Measurements from ENCODE around the gene TBC1D14.
A peak's percentile ranks its signal among the peaks of the same experiment; 100 is the strongest.

The TBC1D14 gene

GRCh38 chr4:7001271-7001670 is 91.6 kb downstream of the TBC1D14 start:
- no peak for DNase-seq (ENCODE audit: low spot score)

DNA sequence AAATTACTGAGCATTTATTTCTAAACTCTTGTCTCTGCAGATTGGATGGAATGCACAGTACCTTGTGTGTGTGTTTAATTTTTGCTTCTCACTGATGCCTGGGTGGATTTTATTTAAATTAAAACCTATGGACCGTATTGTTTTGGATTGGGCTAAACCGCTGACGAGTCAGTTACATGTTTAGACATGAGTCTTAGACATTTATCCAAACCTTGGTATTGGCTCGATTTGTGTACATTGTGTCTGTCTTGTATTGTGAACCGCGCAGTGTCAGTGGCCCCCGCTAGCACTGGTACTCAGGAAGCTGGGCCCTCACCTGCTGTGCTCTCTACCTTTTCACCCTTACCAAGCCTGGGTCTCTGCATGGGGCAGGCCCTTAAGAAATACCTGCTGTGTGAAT is 92.7 kb downstream of the TBC1D14 start:
- DNase-seq (ENCODE audit: low spot score), result no peak

DNA sequence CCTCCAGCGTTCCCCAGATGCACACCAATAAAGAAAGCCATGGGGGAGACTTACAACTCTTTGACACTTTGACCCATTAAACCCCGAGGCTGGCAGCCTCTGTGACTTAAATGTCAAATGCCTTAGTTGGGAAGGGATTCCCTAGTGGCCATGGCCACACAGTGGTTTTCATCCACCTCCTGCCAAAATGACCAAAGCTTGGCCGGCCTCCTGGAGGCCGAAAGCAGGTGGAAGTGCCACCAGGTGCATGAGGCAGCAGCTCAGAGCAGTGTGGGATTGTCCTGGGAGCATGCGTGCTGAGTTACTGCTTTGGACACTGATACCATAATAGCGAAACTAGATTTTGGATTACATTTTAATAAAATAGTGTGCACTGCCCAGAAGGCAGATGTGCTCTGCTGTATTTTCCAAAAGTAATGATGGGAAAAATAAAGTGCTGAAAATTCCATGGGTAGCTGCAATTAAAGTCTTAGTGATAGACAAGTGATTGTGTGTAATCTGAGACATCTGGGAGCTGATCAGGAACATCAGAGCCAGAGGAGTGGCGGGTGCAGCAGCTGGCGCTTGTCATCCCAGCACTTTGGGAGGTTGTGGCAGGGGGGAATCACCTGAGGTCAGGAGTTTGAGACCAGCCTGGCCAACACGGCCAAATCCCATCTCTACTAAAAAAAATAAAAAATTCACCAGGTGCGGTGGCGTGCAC is 93.7 kb downstream of the TBC1D14 start:
- no peak for DNase-seq (ENCODE audit: low spot score)

DNA sequence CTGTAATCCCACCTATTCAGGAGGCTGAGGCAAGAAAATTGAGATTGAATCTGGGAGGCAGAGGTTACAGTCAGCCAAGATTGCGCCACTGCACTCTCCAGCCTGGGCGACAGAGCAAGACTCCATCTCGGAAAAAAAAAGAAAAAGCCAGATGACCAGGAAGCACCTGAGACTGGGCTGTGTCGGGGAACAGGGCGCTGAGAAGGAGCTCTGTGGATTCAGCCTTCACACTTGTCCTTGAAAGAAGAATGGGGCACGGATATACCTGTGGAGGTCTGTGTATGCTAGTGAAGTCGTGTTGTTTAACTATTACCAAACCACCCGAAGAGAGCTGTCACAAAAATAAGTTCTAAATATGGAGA is 94.2 kb downstream of the TBC1D14 start:
- DNase-seq (ENCODE audit: low spot score), result no peak

DNA sequence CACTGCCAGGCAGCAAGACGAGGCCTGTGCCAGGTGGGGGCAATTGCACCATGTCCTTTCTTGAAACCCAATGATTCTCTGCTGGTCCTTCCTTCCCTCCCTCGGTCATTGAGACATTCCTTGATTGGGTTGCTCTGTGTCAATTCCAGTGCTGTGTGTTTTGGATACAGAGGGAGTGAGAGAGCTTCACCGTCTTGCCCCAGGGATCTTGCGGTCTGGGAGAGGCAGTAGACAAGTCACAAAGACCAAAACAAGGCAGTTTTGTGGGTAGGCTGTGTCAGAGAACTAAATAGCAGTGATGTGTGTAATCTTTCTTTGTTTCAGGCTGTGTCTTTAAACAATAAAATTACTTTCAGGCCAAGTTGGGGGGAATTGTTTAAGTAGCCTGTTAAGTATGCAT is 94.7 kb downstream of the TBC1D14 start:
- DNase-seq (ENCODE audit: low spot score), result no peak

DNA sequence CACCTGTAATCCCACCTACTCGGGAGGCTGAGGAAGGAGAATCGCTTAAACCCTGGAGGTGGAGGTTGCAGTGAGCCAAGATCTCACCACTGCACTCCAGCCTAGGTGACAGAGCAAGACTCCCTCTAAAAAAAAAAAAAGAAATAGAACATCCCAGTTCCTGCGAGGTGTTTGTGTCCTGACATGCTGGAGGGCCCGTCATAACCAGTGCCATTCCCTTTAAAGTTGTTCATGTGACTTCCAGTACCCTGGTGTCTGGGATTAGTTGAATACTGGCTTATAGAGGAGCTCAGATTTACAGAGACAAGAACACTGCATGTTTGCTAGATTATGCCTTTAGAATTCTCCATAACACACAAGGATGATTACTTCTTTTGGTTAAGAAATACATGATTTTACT is 95.9 kb downstream of the TBC1D14 start:
- no peak for DNase-seq (ENCODE audit: low spot score)

GRCh38 chr4:7006411-7006810 is 96.8 kb downstream of the TBC1D14 start:
- no peak for DNase-seq (ENCODE audit: low spot score)

- DNase-seq (ENCODE audit: low spot score), result no peak
Observed at GRCh38 chr4:7007142-7007907, 97.7 kb downstream of the TBC1D14 start.

GRCh38 chr4:7007944-7008343 is 98.3 kb downstream of the TBC1D14 start:
- no peak for DNase-seq (ENCODE audit: low spot score)

DNA sequence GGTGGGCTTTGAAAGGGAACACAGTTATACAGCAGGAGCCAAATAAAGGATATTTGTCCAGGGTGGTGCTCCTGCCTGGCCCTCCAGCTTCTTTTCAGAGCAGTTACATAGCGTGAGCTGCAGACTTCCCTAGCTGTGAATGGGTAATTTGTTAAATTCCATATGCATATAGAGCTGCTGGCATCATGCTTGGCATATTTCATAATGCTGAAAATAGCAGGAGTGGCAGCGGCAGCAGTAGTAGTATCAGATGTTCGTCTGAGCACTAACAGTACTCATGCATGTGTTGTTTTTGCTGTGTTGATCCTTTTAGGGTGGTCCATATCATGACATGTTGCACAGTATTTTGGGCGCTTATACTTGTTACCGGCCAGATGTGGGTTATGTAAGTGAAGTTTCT is 99.9 kb downstream of the TBC1D14 start:
- DNase-seq (ENCODE audit: low spot score), result no peak

GRCh38 chr4:7013175-7013574 is 103.5 kb downstream of the TBC1D14 start:
- DNase-seq (ENCODE audit: low spot score), result no peak

- DNase-seq (ENCODE audit: low spot score), result no peak
Observed at GRCh38 chr4:7014815-7015214, 105.2 kb downstream of the TBC1D14 start.

DNA sequence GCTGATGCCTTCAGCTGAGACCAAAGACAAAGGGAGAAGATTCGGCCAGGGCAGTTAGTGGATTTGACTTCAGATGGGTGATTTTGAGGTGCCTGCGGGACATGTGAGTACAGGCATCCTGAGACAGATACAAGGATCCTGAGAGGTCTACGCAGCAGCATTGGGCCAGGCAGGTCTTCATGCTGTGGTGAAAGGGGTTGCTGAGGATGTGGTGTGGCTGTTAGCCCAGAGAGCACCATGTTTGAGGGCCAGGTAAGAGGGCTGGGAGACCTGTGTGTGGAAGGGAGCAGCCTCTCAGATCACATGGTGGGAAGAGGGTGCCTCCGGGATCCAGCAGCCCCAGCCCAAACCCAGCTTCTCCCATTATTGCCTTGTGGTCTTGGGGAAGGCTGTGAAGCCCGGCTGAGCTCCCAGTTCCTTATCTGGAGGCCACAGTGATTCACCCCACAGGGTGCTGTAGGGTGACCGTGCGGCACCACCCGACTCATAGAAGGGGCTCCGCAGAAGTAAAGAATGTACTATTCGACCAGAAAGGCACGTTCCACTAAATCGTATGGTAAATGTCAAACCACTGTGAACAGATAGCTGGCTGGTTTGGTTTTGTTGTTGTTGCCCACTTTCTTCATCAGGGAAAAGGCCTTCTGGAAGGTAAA is 105.9 kb downstream of the TBC1D14 start:
- DNase-seq (ENCODE audit: low spot score), result no peak

DNA sequence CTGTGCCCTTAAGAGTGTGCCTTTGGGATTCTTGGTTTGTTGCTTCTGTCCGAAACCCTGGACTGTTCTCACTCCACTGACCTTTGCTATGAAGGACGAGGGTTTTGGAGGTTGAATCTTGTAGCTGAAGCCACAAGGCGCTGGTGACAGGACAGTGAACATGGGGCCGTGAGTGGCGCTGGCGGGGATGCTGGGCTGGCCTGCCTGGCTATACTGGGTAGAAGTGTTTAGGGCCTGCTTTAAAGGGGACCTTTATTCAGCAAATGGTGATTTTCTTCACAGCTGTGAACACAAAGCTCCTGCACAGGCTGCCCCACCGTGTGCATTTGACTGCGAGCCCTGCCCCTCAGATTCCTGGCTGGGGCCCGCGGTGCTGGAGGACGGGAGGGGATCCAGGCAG is 106.5 kb downstream of the TBC1D14 start:
- no peak for DNase-seq (ENCODE audit: low spot score)

DNA sequence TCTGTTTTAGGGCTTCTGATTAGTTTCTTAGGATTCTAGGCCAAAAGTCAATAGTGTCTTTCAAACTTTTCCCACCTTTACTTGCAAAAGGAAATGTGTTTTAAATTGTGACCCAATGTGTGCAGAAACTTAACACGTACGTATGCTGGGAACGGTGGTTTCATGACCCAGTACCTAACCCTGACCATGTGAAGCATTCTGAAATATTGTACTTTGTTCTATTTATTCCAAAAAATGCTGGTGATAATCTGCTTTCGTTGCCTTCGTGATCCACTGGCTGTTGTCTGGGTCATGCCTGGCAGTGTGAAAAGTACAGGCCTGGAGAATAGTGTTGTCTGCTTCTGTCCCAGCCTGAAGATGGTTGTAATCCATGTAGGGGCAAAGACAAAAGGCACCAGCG is 106.9 kb downstream of the TBC1D14 start:
- DNase-seq (ENCODE audit: low spot score), result no peak

- no peak for DNase-seq (ENCODE audit: low spot score)
Observed at GRCh38 chr4:7017446-7018048, 107.9 kb downstream of the TBC1D14 start.

- no peak for DNase-seq (ENCODE audit: low spot score)
Observed at GRCh38 chr4:7018281-7018680, 108.7 kb downstream of the TBC1D14 start.

DNA sequence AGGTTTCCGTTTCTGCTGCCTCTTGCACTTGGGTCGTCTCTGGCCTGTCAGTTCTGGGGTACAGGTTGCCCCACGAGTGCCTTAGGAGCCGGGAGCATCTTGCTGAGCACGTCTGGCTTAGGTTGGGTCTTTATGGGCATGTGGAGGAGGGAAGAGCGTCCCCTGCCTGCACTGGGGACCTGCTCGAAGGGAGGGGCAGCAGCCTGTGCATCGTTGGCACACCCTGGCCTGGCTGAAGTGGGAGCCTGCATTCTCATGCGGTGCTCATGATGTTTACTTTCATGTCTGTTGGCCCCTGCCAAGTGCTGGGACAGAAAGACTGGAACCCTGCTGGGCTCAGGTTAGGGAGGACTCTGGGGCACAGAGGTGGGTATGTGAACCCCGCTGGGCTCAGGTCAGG is 109.7 kb downstream of the TBC1D14 start:
- no peak for DNase-seq (ENCODE audit: low spot score)

GRCh38 chr4:7020290-7020689 is 110.7 kb downstream of the TBC1D14 start:
- DNase-seq (ENCODE audit: low spot score), result no peak

- DNase-seq (ENCODE audit: low spot score), result no peak
Observed at GRCh38 chr4:7020856-7021255, 111.2 kb downstream of the TBC1D14 start.

- no peak for DNase-seq (ENCODE audit: low spot score)
Observed at GRCh38 chr4:7021355-7021754, 111.7 kb downstream of the TBC1D14 start.

GRCh38 chr4:7021930-7022664 is 112.5 kb downstream of the TBC1D14 start:
- peak; percentile 36 for DNase-seq (ENCODE audit: low spot score)

Data from SW480 (cell line).